DND-41 (cell line): ENCODE measurements around the gene PCDHGA1.
"Not testable (repeated sequence)": the region's sequence is repeated elsewhere in the genome, so short reads cannot be mapped to it uniquely, and the experiment has no call there.

Experiments used
- CTCF ChIP-seq: IDR thresholded peaks from 2 replicates; pipeline ENCODE4 v1.5.1; 2012; ENCODE audit warnings: borderline replicate concordance, low read length, moderate library complexity, mild to moderate bottlenecking; ENCODE audit not compliant: poor library complexity, severe bottlenecking; ENCODE audit errors: extremely low read depth
- EZH2 ChIP-seq: IDR thresholded peaks from 3 replicates; pipeline ENCODE4 v1.6.1; 2012; ENCODE audit warnings: borderline replicate concordance, low read depth, mild to moderate bottlenecking, moderate library complexity, low read length, inconsistent platforms; ENCODE audit not compliant: severe bottlenecking

GRCh38 chr5:141432726-141433125 lies 102.4 kb downstream of the PCDHGA1 start:
- TF ChIP-seq CTCF, EZH2: not testable (repeated sequence)
